ENCODE results near the gene EIF2D.

Gene EIF2D

GRCh38 chr1:206544562-206545257 is 67.6 kb downstream of the EIF2D start:
- no peaks in the 10 kb centered on the region for H3F3A ChIP-seq (ENCODE audit: insufficient read depth)
- no peaks in the 10 kb centered on the region for H4K20me1 ChIP-seq (ENCODE audit: low read depth, low read length)
- no peaks in the 10 kb centered on the region for H3K79me2 ChIP-seq (ENCODE audit: insufficient read depth, low read length)
- H3K4me2 ChIP-seq (ENCODE audit: low read depth, low read length, poor library complexity, severe bottlenecking) = no peak overlapping the region
- no peak overlapping the region for H2AFZ ChIP-seq (ENCODE audit: low read depth, low read length, severe bottlenecking)
- no peak overlapping the region for H3K4me3 ChIP-seq (ENCODE audit: insufficient read depth, low read length, poor library complexity, severe bottlenecking)
- no peaks in the 10 kb centered on the region for H3K36me3 ChIP-seq (ENCODE audit: low read length)
- H3K9me3 ChIP-seq (ENCODE audit: insufficient read depth, low read length) = no peaks in the 10 kb centered on the region
- no peak overlapping the region for H3K27ac ChIP-seq (ENCODE audit: low read depth, low read length)
- no peak for TF ChIP-seq EZH2phosphoT487 (conservative IDR thresholded peaks at IDR 0.05; ENCODE audit: low read length)
- peak; percentile 92 for TF ChIP-seq CTCF (IDR thresholded peaks at IDR 0.05; ENCODE audit: insufficient read depth, low read length, poor library complexity, severe bottlenecking)
- H3K9ac ChIP-seq (ENCODE audit: low read length) = no peak overlapping the region
- H3K9me2 ChIP-seq (replicated peaks; ENCODE audit: insufficient read depth, low read length) = no peaks in the 10 kb centered on the region
- no peaks in the 10 kb centered on the region for H3K27me3 ChIP-seq (ENCODE audit: low read length)

Measured in SU-DHL-6 (cell line).